Endothelial cell of coronary artery (primary cell): ENCODE data around the gene RNF225. TPM values are rescaled to one million over a fixed set of nuclear protein-coding genes. Genes with fewer than 3 reads are reported as not detected.

Experiments
- total RNA-seq: library from RNA; depleted of rRNA; stranded (reverse); fragments of >200 nt; gene quantifications from 2 replicates; pipeline ENCODE4 v1.2.3, GENCODE V29; 2014

The RNF225 gene
- 0.09 TPM in 1 of 2 replicates, not detected in the other for total RNA-seq

DNA sequence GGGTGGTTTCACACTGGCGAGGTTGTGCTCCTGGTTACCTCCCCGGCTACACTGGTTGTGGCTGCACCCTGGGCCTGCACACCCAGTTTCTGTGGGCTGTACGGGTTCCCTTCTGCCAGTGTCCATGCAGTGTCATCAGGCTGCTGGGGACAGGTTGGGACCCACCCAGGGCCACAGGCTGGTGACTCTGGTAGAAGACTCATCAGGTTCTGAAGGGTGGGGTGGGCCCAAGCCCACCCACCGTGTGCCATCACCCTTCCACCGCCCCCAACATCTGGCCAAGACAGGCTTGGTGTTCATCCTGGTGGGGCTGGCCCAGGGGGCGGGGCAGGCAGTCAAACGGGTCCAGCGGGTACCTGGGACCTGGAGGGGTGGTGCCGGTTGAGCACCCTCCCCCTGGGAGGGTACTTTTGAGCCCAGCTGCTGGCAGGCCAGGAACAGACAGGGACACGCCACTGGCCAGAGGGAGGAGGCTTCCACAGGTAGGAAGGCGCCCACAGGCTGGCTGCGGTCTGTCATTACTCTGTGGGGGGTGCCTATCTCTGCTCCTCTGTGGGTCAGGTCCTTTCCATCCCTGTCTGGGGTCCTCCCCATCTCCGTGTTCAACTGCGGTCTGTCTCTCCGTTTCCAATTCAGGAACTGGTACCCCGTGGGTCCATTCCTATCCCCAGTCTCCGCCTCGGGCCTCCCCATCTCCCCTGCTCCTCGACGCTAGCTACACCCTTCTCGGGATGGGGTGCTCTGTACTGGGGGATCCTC lies at the start of gene RNF225:
RNF225 (plus strand) TSS at position 437 of the 759 bp plus-strand sequence. CDS start 434 bp downstream, outside the sequence.

DNA sequence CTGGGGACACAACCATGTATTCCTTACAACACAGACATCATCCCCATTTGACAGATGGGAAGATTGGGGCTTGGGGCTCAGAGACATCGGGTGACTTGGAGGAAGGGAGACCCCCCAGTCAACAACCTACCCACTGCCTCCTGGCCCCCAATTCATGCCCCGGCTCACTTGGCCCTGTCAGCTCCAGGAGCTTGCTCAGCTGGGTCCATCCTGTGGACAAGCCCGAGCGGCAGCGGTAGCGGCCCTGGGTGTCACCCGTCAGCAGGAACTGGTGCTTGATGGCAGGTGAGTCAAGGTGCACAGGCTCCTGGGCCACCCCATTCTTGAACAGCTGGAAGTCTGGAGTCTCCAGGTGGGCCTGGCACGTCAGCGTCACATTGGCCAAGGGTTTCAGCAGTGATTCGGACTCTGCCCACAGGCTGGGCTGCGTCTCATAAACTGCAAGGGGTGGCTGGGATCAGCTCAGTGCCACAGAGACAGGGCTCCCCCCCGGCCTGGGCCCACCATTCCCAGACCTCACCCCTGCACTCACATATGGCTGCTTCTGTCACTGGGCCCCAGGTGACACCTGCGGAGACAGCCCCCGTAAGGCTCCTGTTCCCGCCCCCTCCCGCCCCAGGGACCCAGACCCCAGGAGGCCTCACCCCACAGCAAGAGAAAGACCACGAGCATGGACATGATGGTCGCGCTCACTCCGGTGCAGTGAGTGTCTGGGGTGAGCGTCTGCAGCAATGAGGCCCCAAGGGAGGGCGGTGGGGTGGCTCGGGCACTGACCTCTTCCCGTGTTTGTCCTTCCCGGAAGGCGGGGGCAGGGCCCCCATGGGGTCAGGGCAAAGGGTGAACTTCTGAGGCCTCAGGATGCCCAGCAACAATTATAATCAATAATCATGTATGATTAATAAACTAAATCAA lies 42.4 kb upstream of the RNF225 start, which contains the start of gene A1BG:
A1BG (minus strand) TSS at position 733 of the 912 bp plus-strand sequence; CDS start at position 678, 55 bp downstream.

DNA sequence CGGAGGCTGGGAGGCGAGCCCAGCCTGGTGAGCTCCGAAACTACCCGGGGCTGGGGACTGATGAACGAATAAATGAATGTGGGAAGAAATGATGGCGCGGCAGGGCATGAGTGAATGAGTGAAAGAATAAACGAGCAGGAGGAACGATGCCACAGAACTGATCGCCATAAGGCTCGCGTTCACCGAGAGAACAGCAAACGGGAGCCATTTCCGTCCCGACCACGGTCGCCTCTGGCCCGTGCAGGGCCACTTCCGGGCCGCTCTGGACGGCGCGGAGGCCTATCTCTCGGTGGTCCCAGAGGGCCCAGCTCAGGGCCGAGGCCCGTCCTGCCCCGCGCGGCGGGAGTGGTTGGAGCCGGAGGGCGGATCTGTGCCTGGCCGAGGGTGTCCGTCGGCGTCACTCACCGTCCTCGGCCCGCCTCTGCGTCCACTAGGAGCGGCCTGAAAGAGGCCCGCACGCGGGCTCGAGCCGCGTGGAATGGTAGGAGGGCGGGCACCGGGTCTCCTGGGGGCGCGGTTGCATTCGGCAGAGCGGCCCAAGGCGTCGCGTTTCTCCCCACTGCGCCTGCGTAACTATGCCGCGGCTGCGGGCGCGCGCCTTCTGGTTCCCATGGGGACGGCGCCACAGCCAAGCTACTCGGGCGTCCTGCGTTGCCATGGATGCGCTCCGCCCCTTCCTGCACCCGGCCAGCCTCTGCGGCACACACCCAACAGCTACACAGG lies 33.0 kb upstream of the RNF225 start, which contains the start of gene ZNF497:
ZNF497 (minus strand) TSS at position 480 of the 723 bp plus-strand sequence. CDS start 5,116 bp downstream, outside the sequence.

GRCh38 chr19:58380662-58381459 lies 14.6 kb upstream of the RNF225 start, which contains the start of gene ZNF837:
TSS of gene ZNF837 (minus strand) at chr19:58381030. CDS start at chr19:58369332, 11,698 bp downstream.

DNA sequence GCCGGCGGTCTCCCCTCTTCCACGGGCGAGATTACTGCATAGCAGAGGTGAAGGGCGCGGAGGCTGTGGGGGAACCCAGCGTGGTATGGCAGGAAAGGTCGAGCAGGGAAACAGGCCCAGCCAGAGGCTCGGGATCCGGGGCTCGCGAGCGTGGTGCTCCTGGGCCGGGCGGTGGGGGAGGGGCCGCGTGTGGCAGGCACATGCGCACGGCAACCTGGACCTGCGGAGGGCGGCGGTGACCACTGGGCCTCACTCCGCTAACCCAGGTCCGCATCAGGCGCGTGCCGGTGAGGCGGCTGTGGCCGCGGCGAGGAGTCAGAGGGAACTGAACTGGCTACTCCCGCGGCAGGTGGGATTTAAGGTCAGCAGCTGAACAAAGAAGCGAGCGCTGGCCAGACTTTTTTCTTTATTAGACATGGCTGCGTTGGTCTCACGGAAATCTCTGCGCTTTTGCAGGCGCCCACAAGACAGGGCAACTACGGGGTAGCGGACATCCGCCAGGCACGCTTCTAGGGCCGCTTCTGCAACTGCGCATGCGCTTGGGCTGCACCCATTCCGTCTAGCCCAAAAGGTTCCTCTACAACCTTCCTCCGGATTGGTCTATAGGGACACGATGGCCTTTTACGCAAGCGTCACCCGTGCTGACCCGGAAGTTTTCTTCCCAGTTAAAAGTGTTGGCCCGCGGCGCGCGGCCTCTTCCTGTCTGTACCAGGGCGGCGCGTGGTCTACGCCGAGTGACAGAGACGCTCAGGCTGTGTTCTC lies 8.7 kb upstream of the RNF225 start, which contains the start of gene RPS5:
RPS5 (plus strand) TSS at position 694 of the 762 bp plus-strand sequence. CDS start 869 bp downstream, outside the sequence.

GRCh38 chr19:58408152-58409009 lies 12.9 kb downstream of the RNF225 start, which contains the start of gene ZNF584:
TSS of gene ZNF584 (plus strand) at chr19:58408649. CDS start at chr19:58409148, 499 bp downstream.

DNA sequence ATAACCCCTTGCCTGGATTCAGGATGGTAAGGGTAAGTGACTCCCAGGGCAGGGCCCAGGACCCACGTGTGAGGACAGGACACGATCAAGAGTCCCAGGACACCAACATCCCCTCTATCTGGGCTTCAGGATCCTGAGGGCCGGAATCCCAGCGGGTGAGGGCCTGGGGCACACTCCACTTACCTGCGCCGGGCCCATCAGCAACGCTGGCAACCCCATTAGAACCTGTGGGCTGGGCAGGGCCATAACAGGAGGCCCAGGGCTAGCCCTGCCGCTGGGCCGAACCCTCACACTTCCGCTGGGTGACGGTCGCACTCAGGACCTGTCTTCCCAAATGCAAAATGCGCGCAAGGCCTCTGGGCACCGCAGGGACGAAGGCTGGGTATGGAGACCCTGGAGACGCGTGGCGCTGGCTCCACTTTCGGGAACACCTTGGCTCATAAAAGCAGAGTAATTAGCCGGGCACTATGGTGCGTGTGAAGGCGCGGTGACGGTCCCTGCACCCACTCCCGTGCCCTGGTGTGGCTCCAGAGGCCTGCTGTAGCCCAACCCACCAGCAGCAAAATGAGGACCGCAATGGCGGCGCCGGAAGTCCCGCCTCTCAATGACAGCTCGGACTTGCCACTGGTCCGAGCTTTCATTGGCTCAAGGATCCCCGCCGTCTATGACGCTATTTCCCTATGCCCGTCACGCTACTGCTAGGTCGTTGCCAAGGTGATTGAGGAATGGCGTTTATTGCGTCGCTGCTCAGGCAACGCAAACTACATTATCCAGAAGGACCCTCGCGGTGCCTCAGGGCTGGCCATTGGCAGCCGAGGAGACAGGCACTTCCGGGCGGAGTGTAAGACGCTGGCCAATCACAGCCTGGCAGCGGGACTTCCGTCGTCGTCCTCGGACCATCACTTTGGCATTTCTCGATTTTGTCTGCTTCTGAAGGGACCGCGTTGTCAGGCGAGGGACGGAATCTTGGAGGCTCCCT lies 44.4 kb downstream of the RNF225 start, which contains the start of gene ZNF132:
ZNF132 (minus strand) TSS at position 578 of the 979 bp plus-strand sequence; CDS start at position 246, 332 bp downstream.

Other genes with a start within 250 kb of the RNF225 start
- 8.6 and 10.1 TPM in 2 replicates for gene ZNF329, start 244.9 kb upstream of the RNF225 start, total RNA-seq
- 13.3 and 23.0 TPM in 2 replicates for gene ZNF274, start 212.6 kb upstream of the RNF225 start, total RNA-seq
- 45.2 and 54.2 TPM in 2 replicates for gene ZNF544, start 166.7 kb upstream of the RNF225 start, total RNA-seq
- 3.1 and 4.0 TPM in 2 replicates for gene ZNF8, start 116.7 kb upstream of the RNF225 start, total RNA-seq
- 17.5 and 22.8 TPM in 2 replicates for gene ERVK3-1, start 90.3 kb upstream of the RNF225 start, total RNA-seq
- 1.9 and 2.7 TPM in 2 replicates for gene ZSCAN22, start 68.7 kb upstream of the RNF225 start, total RNA-seq
- 6.0 and 10.4 TPM in 2 replicates for gene A1BG, start 42.2 kb upstream of the RNF225 start, total RNA-seq
- 0.81 and 1.1 TPM in 2 replicates for gene ZNF497, start 32.9 kb upstream of the RNF225 start, total RNA-seq
- gene ZNF837, start 14.6 kb upstream of the RNF225 start, total RNA-seq = 0.66 and 1.2 TPM in 2 replicates
- gene RPS5, start 8.4 kb upstream of the RNF225 start, total RNA-seq = 2,645 and 2,757 TPM in 2 replicates
- gene ZNF584, start 13.0 kb downstream of the RNF225 start, total RNA-seq = 12.2 and 13.4 TPM in 2 replicates
- gene ZNF132, start 44.5 kb downstream of the RNF225 start, total RNA-seq = 6.2 and 6.8 TPM in 2 replicates
- 7.6 and 8.7 TPM in 2 replicates for gene ZNF324B, start 56.0 kb downstream of the RNF225 start, total RNA-seq
- 11.1 and 12.5 TPM in 2 replicates for gene ZNF324, start 71.4 kb downstream of the RNF225 start, total RNA-seq
- 4.6 and 4.9 TPM in 2 replicates for gene ZNF446, start 80.7 kb downstream of the RNF225 start, total RNA-seq
- gene SLC27A5, start 116.3 kb downstream of the RNF225 start, total RNA-seq = 10.2 and 16.6 TPM in 2 replicates
- gene ZBTB45, start 124.2 kb downstream of the RNF225 start, total RNA-seq = 5.8 and 7.5 TPM in 2 replicates
- gene TRIM28, start 148.4 kb downstream of the RNF225 start, total RNA-seq = 476 and 517 TPM in 2 replicates
- gene CHMP2A, start 159.4 kb downstream of the RNF225 start, total RNA-seq = 126 and 141 TPM in 2 replicates
- 94.9 and 128 TPM in 2 replicates for gene UBE2M, start 163.0 kb downstream of the RNF225 start, total RNA-seq
- 9.2 and 12.8 TPM in 2 replicates for gene MZF1, start 177.7 kb downstream of the RNF225 start, total RNA-seq